ENCODE measurements around the gene MYH7B.

MYH7B gene

DNA sequence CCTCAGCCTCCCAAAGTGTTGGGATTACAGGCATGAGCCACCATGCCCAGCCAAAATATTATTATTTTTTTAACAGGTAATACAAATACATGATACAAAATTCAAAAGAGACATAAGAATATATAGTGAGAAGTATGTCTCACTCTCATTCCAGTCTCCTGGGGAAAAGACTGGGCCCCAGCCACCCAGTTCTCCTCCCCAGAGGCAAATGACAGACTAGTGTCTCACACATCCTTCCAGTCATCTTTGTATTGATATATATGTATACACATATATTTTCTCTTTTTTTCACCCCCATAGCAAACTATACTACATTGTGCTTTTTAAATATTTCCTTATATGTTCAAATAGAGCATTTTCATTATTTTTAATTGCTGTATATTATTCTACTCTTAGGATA, 8.3 kb upstream of the MYH7B start:
- H3K27ac ChIP-seq, result no peak overlapping the region
- no peaks in the 10 kb centered on the region for H3K9me3 ChIP-seq (ENCODE audit: severe bottlenecking)
- H3K27me3 ChIP-seq (ENCODE audit: insufficient read depth, low read depth, severe bottlenecking), result no peaks in the 10 kb centered on the region
- peaks cover 55% of the 10 kb centered on the region for H3K36me3 ChIP-seq
- no peak for DNase-seq
- H3K4me3 ChIP-seq (ENCODE audit: low read depth, low read length), result no peak overlapping the region
- TF ChIP-seq, protein P1, sequence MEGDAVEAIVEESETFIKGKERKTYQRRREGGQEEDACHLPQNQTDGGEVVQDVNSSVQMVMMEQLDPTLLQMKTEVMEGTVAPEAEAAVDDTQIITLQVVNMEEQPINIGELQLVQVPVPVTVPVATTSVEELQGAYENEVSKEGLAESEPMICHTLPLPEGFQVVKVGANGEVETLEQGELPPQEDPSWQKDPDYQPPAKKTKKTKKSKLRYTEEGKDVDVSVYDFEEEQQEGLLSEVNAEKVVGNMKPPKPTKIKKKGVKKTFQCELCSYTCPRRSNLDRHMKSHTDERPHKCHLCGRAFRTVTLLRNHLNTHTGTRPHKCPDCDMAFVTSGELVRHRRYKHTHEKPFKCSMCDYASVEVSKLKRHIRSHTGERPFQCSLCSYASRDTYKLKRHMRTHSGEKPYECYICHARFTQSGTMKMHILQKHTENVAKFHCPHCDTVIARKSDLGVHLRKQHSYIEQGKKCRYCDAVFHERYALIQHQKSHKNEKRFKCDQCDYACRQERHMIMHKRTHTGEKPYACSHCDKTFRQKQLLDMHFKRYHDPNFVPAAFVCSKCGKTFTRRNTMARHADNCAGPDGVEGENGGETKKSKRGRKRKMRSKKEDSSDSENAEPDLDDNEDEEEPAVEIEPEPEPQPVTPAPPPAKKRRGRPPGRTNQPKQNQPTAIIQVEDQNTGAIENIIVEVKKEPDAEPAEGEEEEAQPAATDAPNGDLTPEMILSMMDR (IDR thresholded peaks at IDR 0.05; ENCODE audit: low read depth, low read length), result no peak

DNA sequence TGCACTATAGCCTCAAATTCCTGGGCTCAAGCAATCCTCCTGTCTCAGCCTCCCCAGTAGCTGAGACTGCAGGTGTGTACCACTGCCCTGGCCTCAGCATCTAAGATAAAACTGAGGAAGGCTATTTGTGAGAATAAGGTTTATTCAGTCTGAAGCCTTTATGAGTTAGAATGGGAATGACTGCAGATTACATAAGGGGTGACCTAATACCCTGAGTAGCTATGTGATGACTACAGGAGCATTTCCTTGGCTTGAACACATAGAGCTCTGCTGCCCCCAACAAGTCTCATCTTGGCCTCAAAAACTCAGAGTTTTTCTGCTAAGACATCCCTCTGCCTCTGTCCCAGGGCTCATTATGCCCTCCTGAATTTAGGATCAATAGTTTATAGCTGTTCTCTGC, 7.6 kb upstream of the MYH7B start:
- Histone ChIP-seq H3K4me3 (ENCODE audit: low read depth, low read length) (no peak overlapping the region), H3K36me3 (peaks cover 49% of the 10 kb centered on the region), H3K27ac (no peak overlapping the region), H3K9me3 (ENCODE audit: severe bottlenecking) (no peaks in the 10 kb centered on the region), H3K27me3 (ENCODE audit: insufficient read depth, low read depth, severe bottlenecking) (no peaks in the 10 kb centered on the region)
- DNase-seq, result no peak
- TF ChIP-seq, protein P1 (IDR thresholded peaks at IDR 0.05; ENCODE audit: low read depth, low read length), result no peak

DNA sequence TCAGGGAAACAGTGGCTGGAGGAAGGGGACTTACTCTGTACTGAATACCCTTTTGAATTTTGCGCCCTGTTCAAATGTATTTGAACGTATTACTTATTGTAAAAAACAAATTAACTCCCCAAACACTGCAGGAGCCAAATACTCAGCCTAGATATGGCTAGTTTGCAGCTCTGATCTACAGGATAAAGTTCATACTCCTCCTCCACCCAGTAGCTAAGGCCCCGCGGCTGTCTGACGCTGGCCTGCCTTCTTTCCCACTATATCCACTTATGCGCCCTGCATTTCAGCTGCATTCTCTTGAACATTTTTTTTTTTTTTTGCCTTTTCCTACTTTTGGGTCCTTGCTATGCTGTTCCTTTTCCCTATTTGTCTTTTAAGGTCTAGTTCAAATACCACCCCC, 6.5 kb upstream of the MYH7B start:
- no peak overlapping the region for H3K4me3 ChIP-seq (ENCODE audit: low read depth, low read length)
- TF ChIP-seq, protein P1 (IDR thresholded peaks at IDR 0.05; ENCODE audit: low read depth, low read length), result no peak
- H3K27ac ChIP-seq, result no peak overlapping the region
- H3K9me3 ChIP-seq (ENCODE audit: severe bottlenecking), result no peaks in the 10 kb centered on the region
- no peak for DNase-seq
- no peaks in the 10 kb centered on the region for H3K27me3 ChIP-seq (ENCODE audit: insufficient read depth, low read depth, severe bottlenecking)
- H3K36me3 ChIP-seq, result peaks cover 39% of the 10 kb centered on the region

DNA sequence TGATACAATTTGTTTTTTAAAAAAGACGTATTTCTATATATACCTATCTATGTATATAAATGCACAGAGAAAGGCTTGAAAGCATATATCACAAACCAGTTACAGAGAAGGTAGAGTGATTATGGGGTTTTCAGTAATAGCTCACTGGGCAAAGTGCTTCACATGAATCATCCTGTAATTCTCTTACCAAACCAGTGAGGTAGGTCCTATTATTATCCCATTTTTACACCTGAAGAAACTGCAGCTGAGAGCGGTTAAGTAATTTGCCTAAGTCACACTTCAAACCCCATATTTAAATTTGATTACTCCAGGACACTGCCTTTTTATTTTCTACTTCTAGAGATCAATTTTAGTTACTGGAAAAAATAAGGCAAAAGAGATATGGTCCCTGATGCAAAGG, 4.4 kb upstream of the MYH7B start:
- H3K36me3 ChIP-seq, result peaks cover 25% of the 10 kb centered on the region
- TF ChIP-seq, protein P1 (IDR thresholded peaks at IDR 0.05; ENCODE audit: low read depth, low read length), result no peak
- no peaks in the 10 kb centered on the region for H3K27me3 ChIP-seq (ENCODE audit: insufficient read depth, low read depth, severe bottlenecking)
- no peaks in the 10 kb centered on the region for H3K9me3 ChIP-seq (ENCODE audit: severe bottlenecking)
- DNase-seq, result no peak
- H3K27ac ChIP-seq, result no peak overlapping the region
- no peak overlapping the region for H3K4me3 ChIP-seq (ENCODE audit: low read depth, low read length)

DNA sequence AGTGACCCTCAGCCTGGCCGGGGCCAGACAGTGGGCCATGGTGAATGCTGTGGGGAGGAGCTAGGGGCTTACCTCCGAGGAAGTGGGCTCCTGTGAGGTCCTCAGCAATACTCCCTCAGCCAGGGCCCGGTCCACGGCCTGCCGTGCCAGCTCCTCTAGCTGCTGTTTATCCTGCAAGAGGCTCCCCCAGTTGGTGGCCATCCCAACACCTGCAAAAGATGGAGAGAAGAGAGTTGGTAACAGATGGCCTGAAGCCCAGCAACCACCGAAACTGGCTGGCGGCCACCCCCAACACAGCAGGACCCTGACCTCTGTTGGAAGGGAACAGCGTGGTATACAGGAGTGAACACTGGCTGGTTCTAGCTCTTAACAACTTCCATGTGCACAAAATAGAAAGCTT, 4.0 kb upstream of the MYH7B start:
- no peak for DNase-seq
- Histone ChIP-seq H3K27me3 (ENCODE audit: insufficient read depth, low read depth, severe bottlenecking) (no peaks in the 10 kb centered on the region), H3K4me3 (ENCODE audit: low read depth, low read length) (no peak overlapping the region), H3K9me3 (ENCODE audit: severe bottlenecking) (no peaks in the 10 kb centered on the region), H3K36me3 (peaks cover 24% of the 10 kb centered on the region), H3K27ac (no peak overlapping the region)
- TF ChIP-seq, protein P1 (IDR thresholded peaks at IDR 0.05; ENCODE audit: low read depth, low read length), result no peak

DNA sequence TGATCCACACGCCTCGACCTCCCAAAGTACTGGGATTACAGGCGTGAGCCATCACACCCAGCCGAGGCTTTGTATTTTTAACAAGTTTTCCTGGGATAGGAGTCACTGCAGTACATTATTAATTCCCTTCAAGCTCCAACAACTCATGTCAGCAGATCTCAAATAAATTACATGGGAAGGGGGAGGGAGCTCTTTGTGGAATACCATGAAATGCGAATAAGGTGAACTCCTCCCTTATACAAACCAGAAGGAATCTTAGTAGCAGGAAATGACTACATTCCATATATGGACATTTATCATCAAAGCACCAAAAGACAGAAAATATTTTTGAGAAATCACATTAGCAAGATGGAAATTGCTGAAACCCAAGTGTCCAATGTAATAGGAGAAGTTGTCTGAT, 3.0 kb upstream of the MYH7B start:
- TF ChIP-seq, protein P1 (IDR thresholded peaks at IDR 0.05; ENCODE audit: low read depth, low read length), result no peak
- Histone ChIP-seq H3K36me3 (peaks cover 17% of the 10 kb centered on the region), H3K27me3 (ENCODE audit: insufficient read depth, low read depth, severe bottlenecking) (no peaks in the 10 kb centered on the region), H3K4me3 (ENCODE audit: low read depth, low read length) (no peak overlapping the region), H3K27ac (no peak overlapping the region), H3K9me3 (ENCODE audit: severe bottlenecking) (no peaks in the 10 kb centered on the region)
- DNase-seq, result no peak

Data from WERI-Rb-1 (cell line).